K562 (cell line): ENCODE results near the gene IP6K1. TPM values are rescaled to one million over a fixed set of nuclear protein-coding genes. Genes with fewer than 3 reads are reported as not detected.
A peak's percentile ranks its signal among the peaks of the same experiment; 100 is the strongest.
"Not testable (repeated sequence)": the region's sequence is repeated elsewhere in the genome, so short reads cannot be mapped to it uniquely, and the experiment has no call there.

Experiments used
- ATAC-seq: fragments of 200-7000 bp; cut with Tn5 transposase; 3 replicates; pipeline ENCODE4 v1.9.1; 2020; ENCODE audit warnings: moderate library complexity
- BruUV-seq: library from RNA; stranded (reverse); fragments of 400-500 nt; replicated peaks from 2 replicates; lab custom pipeline; 2021; lab: Mats Ljungman, UMichigan
- CTCF ChIA-PET: fragments of 300-600 bp; formaldehyde crosslinking; extraction: SDS; loops from one replicate; lab custom pipeline; 2021; ENCODE audit warnings: low intra/inter-chr PET ratio; lab: Yijun Ruan, JAX
- POLR2A ChIA-PET: fragments of 300-600, 350-650 bp; sonication (Branson Sonifier 250); formaldehyde crosslinking; extraction: SDS; loops from one replicate; lab custom pipeline; 2021; ENCODE audit warnings: antibody characterized with exemption, inconsistent platforms; lab: Yijun Ruan, JAX
- DNase-seq, 4 experiments: peaks; one replicate each; pipeline versions ENCODE4 v3.0.0 to v3.0.0-alpha.2; 2011 to 2018; ENCODE audit warnings: low spot score in 3 of 4, mixed read lengths in 3 of 4; ENCODE audit errors: extremely low read depth in 1 of 4
- FAIRE-seq: peaks from 2 replicates; lab custom pipeline; 2011; peaks lifted over from hg19 to GRCh38; lab: Jason Lieb, UNC
- H2AFZ ChIP-seq: 2 replicates; pipeline ENCODE4 v1.6.0; 2011; ENCODE audit warnings: low read depth, low read length, control low read depth, inconsistent platforms
- H3K27ac ChIP-seq: fragments of 200-600 bp; 3 replicates; pipeline ENCODE4 v1.8.0; 2011; ENCODE audit warnings: low read depth, mild to moderate bottlenecking, control low read depth, inconsistent platforms, low read length, moderate library complexity, mixed read lengths; ENCODE audit errors: extremely low read depth
- H3K27me3 ChIP-seq, 2 experiments: fragments of 300-600 bp in 1 of 2; 2 replicates in 1 of 2; 3 replicates in 1 of 2; pipeline versions ENCODE4 v1.6.0 to v1.8.0; 2011; ENCODE audit warnings: inconsistent platforms in 2 of 2, low read length in 2 of 2, mild to moderate bottlenecking in 1 of 2, mixed read lengths in 1 of 2, moderate library complexity in 1 of 2; ENCODE audit not compliant: control insufficient read depth in 2 of 2, insufficient read depth in 2 of 2
- H3K36me3 ChIP-seq: fragments of 300-600 bp; 3 replicates; pipeline ENCODE4 v1.8.0; 2011; ENCODE audit warnings: mild to moderate bottlenecking, low read length, inconsistent platforms; ENCODE audit not compliant: control insufficient read depth, insufficient read depth
- H3K4me1 ChIP-seq, 2 experiments: fragments of 200-600 bp in 1 of 2; replicated peaks in 1 of 2; 2 replicates in 1 of 2; 3 replicates in 1 of 2; pipeline versions ENCODE4 v1.5.1 to v1.8.0; 2011; ENCODE audit warnings: inconsistent platforms in 2 of 2, low read length in 2 of 2, mild to moderate bottlenecking in 1 of 2, mixed read lengths in 1 of 2, moderate library complexity in 1 of 2; ENCODE audit not compliant: control insufficient read depth in 2 of 2, insufficient read depth in 2 of 2
- H3K4me2 ChIP-seq: 2 replicates; pipeline ENCODE4 v1.6.1; 2011; ENCODE audit warnings: low read length, control low read depth, inconsistent platforms, mixed read lengths; ENCODE audit not compliant: insufficient read depth
- H3K4me3 ChIP-seq: fragments of 200-600 bp; sonication (generic), shearing (Covaris generic); 2 replicates; pipeline ENCODE4 v1.5.1; 2016; ENCODE audit warnings: control low read depth, inconsistent platforms
- H3K79me2 ChIP-seq: fragments of 200-600 bp; 3 replicates; pipeline ENCODE4 v1.8.0; 2011; ENCODE audit warnings: low read length, inconsistent platforms; ENCODE audit not compliant: control insufficient read depth, insufficient read depth
- H3K9ac ChIP-seq, 2 experiments: 2 replicates each; pipeline versions ENCODE4 v1.6.0 to v1.6.1; 2011; ENCODE audit warnings: low read depth in 2 of 2, low read length in 2 of 2, control low read depth in 1 of 2, inconsistent platforms in 1 of 2, mild to moderate bottlenecking in 1 of 2, mixed read lengths in 1 of 2; ENCODE audit not compliant: insufficient read depth in 1 of 2
- H3K9me1 ChIP-seq: one replicate; pipeline ENCODE4 v1.6.0; 2011; ENCODE audit warnings: inconsistent platforms, mild to moderate bottlenecking, low read length, moderate library complexity; ENCODE audit not compliant: control insufficient read depth, insufficient read depth
- H3K9me3 ChIP-seq: replicated peaks from 2 replicates; pipeline ENCODE4 v1.5.1; 2011; ENCODE audit warnings: low read depth, low read length, inconsistent platforms; ENCODE audit not compliant: control insufficient read depth, insufficient read depth
- H4K20me1 ChIP-seq: replicated peaks from 2 replicates; pipeline ENCODE4 v1.6.1; 2011; ENCODE audit warnings: low read length, inconsistent platforms, mixed read lengths; ENCODE audit not compliant: control insufficient read depth, insufficient read depth
- CBFA2T3 ChIP-seq: fragments of 450-650 bp; IDR thresholded peaks from 2 replicates; pipeline ENCODE4 v1.6.1; 2017
- KDM5B ChIP-seq: fragments of 200-600 bp; sonication (generic); IDR thresholded peaks from 2 replicates; pipeline ENCODE4 v1.6.1; 2012; ENCODE audit warnings: low read depth, mild to moderate bottlenecking, moderate library complexity, low read length, control low read depth, inconsistent platforms; ENCODE audit not compliant: insufficient replicate concordance
- MNT ChIP-seq, 2 experiments: fragments of 450-650 bp; conservative IDR thresholded peaks; 2 replicates each; pipeline ENCODE4 v1.6.1; 2017; ENCODE audit warnings: mild to moderate bottlenecking in 2 of 2, moderate library complexity in 2 of 2
- POLR2G ChIP-seq: fragments of 200-400 bp; formaldehyde crosslinking; IDR thresholded peaks from 2 replicates; pipeline ENCODE4 v1.6.1; 2017; ENCODE audit warnings: low read depth, mild to moderate bottlenecking, antibody characterized with exemption, low read length, moderate library complexity
- RBFOX2 ChIP-seq: fragments of 200-400 bp; formaldehyde crosslinking; IDR thresholded peaks from 2 replicates; pipeline ENCODE4 v1.6.1; 2017; ENCODE audit warnings: low read depth, mild to moderate bottlenecking, low read length, moderate library complexity
- SP1 ChIP-seq: sonication (generic); formaldehyde crosslinking; IDR thresholded peaks from 2 replicates; pipeline ENCODE4 v1.8.1; 2022; ENCODE audit warnings: mild to moderate bottlenecking, missing genetic modification reagents
- ZBTB7A ChIP-seq: IDR thresholded peaks from 2 replicates; pipeline ENCODE4 v1.6.1; 2011; ENCODE audit warnings: low read depth, mild to moderate bottlenecking, low read length, moderate library complexity, borderline replicate concordance; ENCODE audit not compliant: control insufficient read depth
- WGBS: fragments of 100-300 bp; shearing (Covaris generic); methylation state at CpG from one replicate; pipeline ENCODE4 v1.1.6; 2016; ENCODE audit warnings: low coverage, mixed read lengths; ENCODE audit not compliant: insufficient coverage; ENCODE audit errors: missing lambda C conversion rate; 5-methylcytosine and 5-hydroxymethylcytosine counted together
- in situ Hi-C: fragments of 300-500 bp; cut with MboI; formaldehyde crosslinking; loops from 4 replicates; pipeline ENCODE4 v1.15.0; 2018; ENCODE audit warnings: inconsistent platforms, mixed read lengths
- intact Hi-C: fragments of 100-400 bp; cut with micrococcal nuclease; formaldehyde crosslinking; loops from 2 replicates; pipeline ENCODE4 v1.14.2; 2022
- polyA plus RNA-seq, 8 experiments: library from polyadenylated mRNA; depleted of rRNA in 4 of 8; stranded (reverse) in 5 of 8; unstranded in 3 of 8; fragments of >200 nt; fragmentation: Nextera tagmentation in 2 of 8; fragmentation: Illumina TruSeq in 1 of 8; extraction: Ambion mirVana in 2 of 8; extraction: Trizol in 1 of 8; gene quantifications; 2 replicates each; pipeline versions ENCODE4 v1.2.1 to v1.2.3, GENCODE V29; 2011 to 2014; ENCODE audit warnings: inconsistent platforms in 1 of 8, missing spikeins in 1 of 8
- total RNA-seq, 7 experiments: library from RNA; depleted of rRNA in 6 of 7; stranded (reverse); fragments of >200 nt in 6 of 7; fragmentation: Illumina TruSeq in 2 of 7; extraction: Trizol in 2 of 7; gene quantifications; 2 replicates each; pipeline versions ENCODE4 v1.2.1 to v1.2.3, GENCODE V29; 2011 to 2021; ENCODE audit warnings: low replicate concordance in 1 of 7

Gene IP6K1
- total and polyA plus RNA-seq, 9 of the 15 experiments (the other 6 are each of a cell fraction or from before 2014, with no cell fraction given), result 0.46 to 29.2 (median 13.1) TPM

GRCh38 chr3:49690856-49691255, 95.5 kb downstream of the IP6K1 start:
- CTCF ChIA-PET, H4K20me1 ChIP-seq, DNase-seq, H3K9me3 ChIP-seq, H2AFZ ChIP-seq, H3K4me3 ChIP-seq, ATAC-seq, H3K27me3 ChIP-seq, FAIRE-seq, H3K27ac ChIP-seq, in situ Hi-C loops, H3K36me3 ChIP-seq, intact Hi-C loops, H3K9me1 ChIP-seq, BruUV-seq: not testable (repeated sequence)
- Histone ChIP-seq H3K4me2 (peak overlapping the region; percentile 81; the same call in 1 of the 2 replicates), H3K79me2 (peaks cover 26% of the 10 kb centered on the region), H3K4me1 (peaks cover 6 to 33% of the 10 kb centered on the region in 2 experiments; a peak in 4 of 5 replicates), H3K9ac (peak overlapping the region in 1 of 2 experiments; percentile 68; a peak in 1 of 4 replicates)
- POLR2A ChIA-PET, result interaction anchor here (0.8 kb wide), 1 partner anchor 151 kb away, joined by 4 read pairs; no protein-coding TSS in a partner anchor
- WGBS, result 100% methylated on average over 1 of the region's 3 CpGs
- TF ChIP-seq POLR2G (0 out of 2 replicates have a peak, but pooled peaks have one; percentile 44), RBFOX2 (0 out of 2 replicates have a peak, but pooled peaks have one; percentile 20)

GRCh38 chr3:49689908-49690624, 96.3 kb downstream of the IP6K1 start:
- Histone ChIP-seq H3K27ac (peak overlapping the region; percentile 87), H3K4me3 (peak overlapping the region; percentile 66), H2AFZ (peak overlapping the region; percentile 30), H3K9ac (peak overlapping the region; percentile 72 to 94), H3K79me2 (peaks cover 26% of the 10 kb centered on the region), H3K4me1 (peaks cover 6 to 33% of the 10 kb centered on the region in 2 experiments; a peak in 4 of 5 replicates), H3K4me2 (peak overlapping the region; percentile 81)
- H3K9me1 ChIP-seq, H3K36me3 ChIP-seq, H4K20me1 ChIP-seq, CTCF ChIA-PET, H3K9me3 ChIP-seq, H3K27me3 ChIP-seq, intact Hi-C loops, BruUV-seq, in situ Hi-C loops: not testable (repeated sequence)
- ATAC-seq, result peak; percentile 66
- under 1% methylated on average over 16 of the region's 16 CpGs for WGBS
- POLR2A ChIA-PET, result interaction anchor here (1.0 kb wide), 1 partner anchor 14 kb away, joined by 3 read pairs; no protein-coding TSS in a partner anchor
- FAIRE-seq, result peak; percentile 82
- peak; percentile 47 to 57 (median 55) for DNase-seq
- TF ChIP-seq KDM5B (peak; percentile 26), MNT (conservative IDR thresholded peaks at IDR 0.05) (0 out of 4 replicates have a peak, but pooled peaks of 1 of the 2 experiments have one; percentile 5), CBFA2T3 (0 out of 2 replicates have a peak, but pooled peaks have one; percentile 18), SP1 (CRISPR knock-in tag) (0 out of 2 replicates have a peak, but pooled peaks have one; percentile 0), ZBTB7A (peak; percentile 55; the same call in 1 of the 2 replicates)
